ENCODE results near the gene FOCAD.

Gene FOCAD

GRCh38 chr9:20707708-20708107, 23.6 kb downstream of the FOCAD start:
- no peak for FAIRE-seq
- DNase-seq (ENCODE audit: insufficient read length), result no peak
- TF ChIP-seq POLR2AphosphoS5 (IDR thresholded peaks at IDR 0.05; ENCODE audit: low read depth, low read length), result no peak
- no peak for TF ChIP-seq TAF1 (IDR thresholded peaks at IDR 0.05; ENCODE audit: borderline replicate concordance, low read depth, low read length)
- TF ChIP-seq POLR2A (IDR thresholded peaks at IDR 0.05; ENCODE audit: low read depth, low read length), result no peak

GRCh38 chr9:20713172-20713571, 29.1 kb downstream of the FOCAD start:
- TF ChIP-seq POLR2A (IDR thresholded peaks at IDR 0.05; ENCODE audit: low read depth, low read length), result no peak
- TF ChIP-seq POLR2AphosphoS5 (IDR thresholded peaks at IDR 0.05; ENCODE audit: low read depth, low read length), result no peak
- TF ChIP-seq TAF1 (IDR thresholded peaks at IDR 0.05; ENCODE audit: borderline replicate concordance, low read depth, low read length), result no peak
- FAIRE-seq, result no peak
- no peak for DNase-seq (ENCODE audit: insufficient read length)

- no peak for FAIRE-seq
- TF ChIP-seq POLR2A (IDR thresholded peaks at IDR 0.05; ENCODE audit: low read depth, low read length) (no peak), POLR2AphosphoS5 (IDR thresholded peaks at IDR 0.05; ENCODE audit: low read depth, low read length) (no peak), TAF1 (IDR thresholded peaks at IDR 0.05; ENCODE audit: borderline replicate concordance, low read depth, low read length) (no peak)
- no peak for DNase-seq (ENCODE audit: insufficient read length)
Measured at GRCh38 chr9:20714442-20715415, 30.7 kb downstream of the FOCAD start.

GRCh38 chr9:20722221-20722620, 38.2 kb downstream of the FOCAD start:
- FAIRE-seq (no peak), DNase-seq (ENCODE audit: insufficient read length) (no peak)
- no peak for TF ChIP-seq TAF1 (IDR thresholded peaks at IDR 0.05; ENCODE audit: borderline replicate concordance, low read depth, low read length)
- TF ChIP-seq POLR2A (IDR thresholded peaks at IDR 0.05; ENCODE audit: low read depth, low read length), result no peak
- TF ChIP-seq POLR2AphosphoS5 (IDR thresholded peaks at IDR 0.05; ENCODE audit: low read depth, low read length), result no peak

- no peak for TF ChIP-seq POLR2AphosphoS5 (IDR thresholded peaks at IDR 0.05; ENCODE audit: low read depth, low read length)
- TF ChIP-seq TAF1 (IDR thresholded peaks at IDR 0.05; ENCODE audit: borderline replicate concordance, low read depth, low read length), result no peak
- no peak for TF ChIP-seq POLR2A (IDR thresholded peaks at IDR 0.05; ENCODE audit: low read depth, low read length)
- DNase-seq (ENCODE audit: insufficient read length), result no peak
- FAIRE-seq, result peak; percentile 14
Measured at GRCh38 chr9:20725675-20726074, 41.6 kb downstream of the FOCAD start.

GRCh38 chr9:20726144-20726543, 42.1 kb downstream of the FOCAD start:
- TF ChIP-seq POLR2AphosphoS5 (IDR thresholded peaks at IDR 0.05; ENCODE audit: low read depth, low read length) (no peak), TAF1 (IDR thresholded peaks at IDR 0.05; ENCODE audit: borderline replicate concordance, low read depth, low read length) (no peak), POLR2A (IDR thresholded peaks at IDR 0.05; ENCODE audit: low read depth, low read length) (no peak)
- no peak for DNase-seq (ENCODE audit: insufficient read length)
- FAIRE-seq, result no peak

GRCh38 chr9:20728493-20729220, 44.6 kb downstream of the FOCAD start:
- no peak for DNase-seq (ENCODE audit: insufficient read length)
- FAIRE-seq, result no peak
- TF ChIP-seq POLR2AphosphoS5 (IDR thresholded peaks at IDR 0.05; ENCODE audit: low read depth, low read length) (no peak), TAF1 (IDR thresholded peaks at IDR 0.05; ENCODE audit: borderline replicate concordance, low read depth, low read length) (no peak), POLR2A (IDR thresholded peaks at IDR 0.05; ENCODE audit: low read depth, low read length) (no peak)

GRCh38 chr9:20729523-20729922, 45.5 kb downstream of the FOCAD start:
- FAIRE-seq (no peak), DNase-seq (ENCODE audit: insufficient read length) (no peak)
- TF ChIP-seq TAF1 (IDR thresholded peaks at IDR 0.05; ENCODE audit: borderline replicate concordance, low read depth, low read length) (no peak), POLR2A (IDR thresholded peaks at IDR 0.05; ENCODE audit: low read depth, low read length) (no peak), POLR2AphosphoS5 (IDR thresholded peaks at IDR 0.05; ENCODE audit: low read depth, low read length) (no peak)

- TF ChIP-seq TAF1 (IDR thresholded peaks at IDR 0.05; ENCODE audit: borderline replicate concordance, low read depth, low read length) (no peak), POLR2AphosphoS5 (IDR thresholded peaks at IDR 0.05; ENCODE audit: low read depth, low read length) (no peak), POLR2A (IDR thresholded peaks at IDR 0.05; ENCODE audit: low read depth, low read length) (no peak)
- FAIRE-seq (no peak), DNase-seq (ENCODE audit: insufficient read length) (no peak)
Measured at GRCh38 chr9:20732118-20732517, 48.1 kb downstream of the FOCAD start.

GRCh38 chr9:20734275-20734674, 50.2 kb downstream of the FOCAD start:
- DNase-seq (ENCODE audit: insufficient read length), result no peak

GRCh38 chr9:20740304-20740703, 56.2 kb downstream of the FOCAD start:
- no peak for FAIRE-seq
- DNase-seq (ENCODE audit: insufficient read length), result no peak
- TF ChIP-seq POLR2A (IDR thresholded peaks at IDR 0.05; ENCODE audit: low read depth, low read length), result no peak
- no peak for TF ChIP-seq POLR2AphosphoS5 (IDR thresholded peaks at IDR 0.05; ENCODE audit: low read depth, low read length)
- no peak for TF ChIP-seq TAF1 (IDR thresholded peaks at IDR 0.05; ENCODE audit: borderline replicate concordance, low read depth, low read length)

More at GRCh38 chr9:20734275-20734674, 50.2 kb downstream of the FOCAD start:
- no peak for FAIRE-seq
- TF ChIP-seq TAF1 (IDR thresholded peaks at IDR 0.05; ENCODE audit: borderline replicate concordance, low read depth, low read length), result no peak
- TF ChIP-seq POLR2A (IDR thresholded peaks at IDR 0.05; ENCODE audit: low read depth, low read length), result no peak
- no peak for TF ChIP-seq POLR2AphosphoS5 (IDR thresholded peaks at IDR 0.05; ENCODE audit: low read depth, low read length)
